NCI-H2196 treated with DMSO at 0.1 percent for 48 hours (cell line): ENCODE measurements around the gene IFIT1.
"Not testable (repeated sequence)": the region's sequence is repeated elsewhere in the genome, so short reads cannot be mapped to it uniquely, and the experiment has no call there.

Experiments
- DNase-seq: peaks from one replicate; lab custom pipeline; 2025; ENCODE audit not compliant: unreplicated experiment; lab: John Stamatoyannopoulos, UW

IFIT1 gene, protein sequence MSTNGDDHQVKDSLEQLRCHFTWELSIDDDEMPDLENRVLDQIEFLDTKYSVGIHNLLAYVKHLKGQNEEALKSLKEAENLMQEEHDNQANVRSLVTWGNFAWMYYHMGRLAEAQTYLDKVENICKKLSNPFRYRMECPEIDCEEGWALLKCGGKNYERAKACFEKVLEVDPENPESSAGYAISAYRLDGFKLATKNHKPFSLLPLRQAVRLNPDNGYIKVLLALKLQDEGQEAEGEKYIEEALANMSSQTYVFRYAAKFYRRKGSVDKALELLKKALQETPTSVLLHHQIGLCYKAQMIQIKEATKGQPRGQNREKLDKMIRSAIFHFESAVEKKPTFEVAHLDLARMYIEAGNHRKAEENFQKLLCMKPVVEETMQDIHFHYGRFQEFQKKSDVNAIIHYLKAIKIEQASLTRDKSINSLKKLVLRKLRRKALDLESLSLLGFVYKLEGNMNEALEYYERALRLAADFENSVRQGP

GRCh38 chr10:89391907-89392756, at the start of gene IFIT1:
IFIT1 (plus strand) TSS chr10:89392623; CDS start chr10:89392713, 90 bp downstream.
- DNase-seq = peak; percentile 9

DNA sequence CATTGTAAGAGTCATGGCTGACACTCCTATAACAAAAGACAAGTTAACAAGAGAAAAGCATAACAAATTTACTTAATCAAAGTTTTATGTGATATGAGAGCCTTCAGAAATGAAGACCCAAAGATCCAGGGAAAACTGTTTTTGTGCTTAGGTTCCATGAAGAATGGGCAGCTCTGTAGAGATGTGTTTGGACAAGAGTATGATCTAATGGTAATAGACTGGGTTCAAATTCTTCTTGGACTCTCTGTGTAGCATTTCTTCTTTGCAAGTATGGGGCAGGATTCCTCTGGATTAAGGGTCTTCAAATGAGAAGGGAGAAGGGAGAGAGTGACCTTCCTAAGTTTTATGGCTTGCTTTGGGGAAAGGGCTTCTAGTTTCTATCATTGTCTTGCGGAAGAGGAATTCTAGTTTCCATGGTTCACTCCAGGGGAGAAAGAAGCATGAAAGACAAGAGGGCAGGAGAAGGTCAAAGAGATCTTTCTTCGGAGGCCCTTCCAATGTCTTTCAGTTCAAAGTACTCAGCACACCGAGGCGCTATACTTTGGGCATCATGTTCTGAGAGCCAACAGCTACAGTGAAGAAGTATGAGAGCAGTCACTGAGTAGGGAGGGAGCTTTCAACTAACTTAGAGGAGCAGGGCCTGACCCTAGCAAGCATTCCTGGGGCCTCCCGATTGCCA, 49.2 kb upstream of the IFIT1 start:
- no peak for DNase-seq

DNA sequence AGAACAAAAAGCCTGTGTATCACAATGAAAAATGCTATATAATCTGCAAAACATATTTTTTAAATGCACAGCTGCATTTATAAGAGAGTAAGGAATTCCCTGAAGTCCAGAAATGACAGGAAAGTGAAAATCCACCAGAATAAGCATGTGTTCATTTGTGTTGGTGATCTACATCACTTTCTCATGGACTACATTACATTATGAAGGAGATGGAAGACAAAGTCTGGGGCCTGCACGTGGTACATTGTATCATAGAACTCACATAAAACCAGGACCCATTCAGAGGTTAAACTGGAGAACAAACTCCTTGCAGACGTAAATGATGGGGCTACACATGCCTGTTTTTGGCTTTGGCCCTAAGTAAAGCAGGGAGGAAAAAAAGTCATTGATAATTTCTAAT, 48.3 kb upstream of the IFIT1 start:
- no peak for DNase-seq

DNA sequence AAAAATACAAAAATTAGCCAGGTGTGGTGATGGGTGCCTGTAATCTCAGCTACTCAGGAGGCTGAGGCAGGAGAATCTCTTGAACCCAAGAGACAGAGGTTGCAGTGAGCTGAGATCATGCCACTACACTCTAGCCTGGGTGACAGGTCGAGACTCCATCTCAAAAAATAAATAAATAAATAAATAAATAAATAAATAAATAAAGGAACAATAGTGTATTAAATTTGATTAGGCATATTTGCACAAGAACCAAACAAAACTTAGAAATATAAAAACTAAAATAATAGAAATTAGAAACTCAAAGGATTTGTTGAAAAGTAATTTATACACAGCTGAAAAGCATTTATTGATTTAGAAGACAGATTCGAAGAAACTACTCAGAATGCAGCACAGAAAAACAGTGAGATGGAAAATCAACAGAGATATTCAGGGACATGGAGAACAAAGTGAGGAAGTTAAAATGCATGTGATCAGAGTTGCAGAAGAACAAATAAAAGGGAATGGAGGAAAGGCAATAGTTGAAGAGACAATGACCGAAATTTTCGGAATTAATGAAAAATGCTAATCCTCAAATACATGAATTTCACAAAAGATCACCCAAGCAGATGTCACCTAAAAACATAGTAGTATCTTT, 46.9 kb upstream of the IFIT1 start:
- no peak for DNase-seq

GRCh38 chr10:89346405-89347254, 45.8 kb upstream of the IFIT1 start:
- no peak for DNase-seq

DNA sequence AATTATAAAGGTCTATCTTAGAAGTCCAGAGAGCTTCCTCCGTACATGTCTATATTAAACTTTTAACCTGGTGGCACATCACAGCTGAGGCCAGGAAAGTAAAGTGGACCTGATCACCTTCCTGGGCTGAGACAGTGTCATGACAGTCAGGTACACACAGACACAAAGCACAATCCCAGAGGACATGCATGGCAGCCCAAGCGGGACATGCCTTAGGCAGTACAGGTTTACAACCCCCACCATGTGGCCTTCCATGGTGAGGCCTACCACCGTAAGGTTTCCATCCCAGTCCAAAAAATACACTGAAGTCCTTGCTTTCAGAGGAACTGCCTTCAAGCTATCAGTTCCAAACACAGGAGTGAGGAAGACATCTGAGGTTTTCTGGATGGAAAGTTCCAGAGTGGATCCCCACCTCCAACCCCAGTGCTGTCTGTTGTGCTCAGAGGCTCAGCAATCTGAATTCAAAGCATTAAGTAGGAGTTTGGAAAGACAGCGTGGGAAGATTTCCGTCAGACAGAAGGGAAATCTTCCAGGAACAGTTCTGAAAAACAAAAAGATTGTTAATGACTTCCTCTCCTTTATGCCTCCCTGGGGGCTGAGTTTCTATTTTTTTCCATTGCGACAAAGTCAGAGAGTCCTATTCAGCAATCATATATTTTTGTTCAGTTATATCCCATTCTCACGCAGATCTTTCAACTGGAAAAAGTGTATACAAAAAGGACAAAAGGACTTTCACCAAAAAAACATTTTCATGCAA, 44.5 kb upstream of the IFIT1 start:
- DNase-seq = no peak

- no peak for DNase-seq
Measured at GRCh38 chr10:89348481-89348880, 43.9 kb upstream of the IFIT1 start.

DNA sequence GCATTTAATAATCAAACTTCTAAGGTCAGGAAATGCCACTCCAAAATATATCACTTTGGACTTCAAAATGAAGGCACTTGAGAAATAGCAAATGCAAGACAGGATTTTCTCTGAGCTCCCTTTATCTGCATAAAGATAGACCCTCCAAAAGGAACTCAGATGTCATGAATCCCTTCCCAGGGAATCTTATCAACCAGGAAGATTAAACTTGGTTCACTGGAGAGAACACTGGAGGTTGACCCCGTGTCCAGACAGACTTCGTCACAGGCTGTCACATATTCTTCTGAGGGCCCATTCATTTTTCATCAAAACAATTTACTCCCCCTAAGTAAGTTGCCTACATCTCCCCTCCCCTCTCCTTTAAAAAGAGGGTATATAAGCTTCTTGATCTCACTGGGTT, 43.4 kb upstream of the IFIT1 start:
- no peak for DNase-seq

GRCh38 chr10:89350631-89351315, 41.6 kb upstream of the IFIT1 start:
- DNase-seq = not testable (repeated sequence)

DNA sequence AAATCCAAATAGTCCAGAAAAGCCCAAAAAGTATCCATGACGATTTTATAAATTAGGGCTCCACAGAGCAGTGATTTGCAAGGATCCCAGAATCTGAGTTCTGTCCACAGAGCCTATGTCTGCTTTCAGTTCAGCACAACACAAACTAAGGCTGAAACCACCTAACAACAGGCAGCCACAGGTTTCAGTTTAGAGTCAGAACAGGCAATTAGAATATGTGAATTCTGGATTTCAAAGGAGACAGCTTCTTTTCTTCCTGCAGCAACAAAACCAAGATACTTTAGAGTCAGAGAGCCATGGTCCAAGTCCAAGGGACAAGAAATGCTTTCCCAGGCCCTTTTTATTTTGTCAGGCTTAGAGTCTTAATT, 41.0 kb upstream of the IFIT1 start:
- DNase-seq = no peak

GRCh38 chr10:89351780-89352597, 40.4 kb upstream of the IFIT1 start:
- DNase-seq = no peak

GRCh38 chr10:89352802-89353201, 39.6 kb upstream of the IFIT1 start:
- no peak for DNase-seq

GRCh38 chr10:89355394-89355931, 37.0 kb upstream of the IFIT1 start:
- DNase-seq = no peak

DNA sequence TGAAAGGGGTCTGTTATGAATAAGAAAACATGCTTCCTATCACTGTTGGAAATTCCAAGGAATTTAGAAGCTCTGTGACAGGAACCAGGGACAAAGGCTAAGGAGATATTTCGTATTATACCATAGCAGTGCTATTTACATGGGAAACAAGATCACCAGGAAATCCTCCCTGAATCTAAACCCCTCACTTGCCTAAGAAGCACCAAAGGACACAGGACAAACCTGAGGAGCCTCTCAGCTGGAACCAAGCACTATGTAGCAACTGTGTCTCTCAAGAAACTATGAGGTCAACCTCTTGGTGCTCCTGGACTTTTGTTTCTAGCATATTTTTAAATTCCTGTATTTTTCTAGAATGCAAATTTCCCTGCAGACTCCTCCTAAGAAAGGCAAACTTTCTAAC, 35.3 kb upstream of the IFIT1 start:
- no peak for DNase-seq

DNA sequence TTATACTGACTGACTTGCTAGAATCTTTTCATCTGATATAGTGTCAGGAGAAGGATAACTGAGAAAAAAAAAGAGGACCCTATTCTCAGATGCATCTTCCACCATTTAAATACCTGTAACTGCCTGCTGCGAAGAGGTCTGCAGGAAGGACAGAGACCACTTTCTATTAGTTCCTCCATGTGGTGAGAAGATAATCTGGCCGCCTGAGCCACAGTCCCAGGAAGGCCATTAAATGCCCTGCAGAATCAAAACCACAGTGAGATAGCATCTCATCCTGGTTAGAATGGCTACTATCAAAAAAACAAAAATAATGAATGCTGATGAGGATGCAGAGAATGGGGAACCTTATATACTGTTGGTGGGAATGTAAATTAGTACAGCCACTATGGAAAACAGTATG, 34.4 kb upstream of the IFIT1 start:
- DNase-seq = no peak

DNA sequence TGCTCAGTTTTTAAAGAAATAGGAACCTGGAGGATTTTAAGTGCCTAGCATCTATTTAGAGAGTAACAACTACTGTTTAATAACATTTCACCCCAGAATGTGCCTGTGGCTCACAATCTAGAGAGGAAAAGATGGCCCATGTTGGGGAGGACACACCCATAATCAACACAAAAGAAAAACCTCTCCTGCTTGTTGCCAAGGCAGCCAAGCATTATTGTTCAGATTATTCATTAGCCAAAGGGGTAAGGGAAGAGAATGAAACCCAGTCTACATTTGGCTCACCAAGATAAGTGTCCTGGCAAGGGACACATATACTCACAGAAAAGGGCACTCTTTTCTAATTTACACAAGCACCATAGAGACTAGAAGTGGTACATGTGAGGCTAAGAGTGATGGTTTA, 32.3 kb upstream of the IFIT1 start:
- no peak for DNase-seq

GRCh38 chr10:89362929-89363328, 29.5 kb upstream of the IFIT1 start:
- no peak for DNase-seq
